Measurements from ENCODE around the gene KLK8. TPM values are rescaled to one million over a fixed set of nuclear protein-coding genes. Genes with fewer than 3 reads are reported as not detected.

The KLK8 gene
- total and polyA plus RNA-seq, 7 experiments from 2014 or later: not detected

DNA sequence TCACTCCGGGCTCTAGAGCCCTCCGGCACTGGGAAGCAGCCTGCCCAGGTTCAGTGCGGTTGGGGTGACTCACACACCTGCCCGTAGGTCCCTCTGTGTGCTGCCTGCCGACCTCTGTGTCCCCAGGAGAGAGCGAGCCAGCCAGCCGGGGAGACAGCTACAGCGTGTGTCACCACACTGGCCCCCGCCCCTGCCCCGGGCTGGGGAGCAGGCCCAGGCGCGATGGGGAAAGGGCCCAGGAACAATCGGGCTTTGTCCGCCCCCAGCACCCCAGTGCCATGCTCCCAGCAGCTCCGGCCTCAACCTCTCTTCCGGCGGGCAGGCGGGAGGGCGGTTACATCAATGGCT is 32.0 kb downstream of the KLK8 start, which contains the start of gene KLK6:
Gene KLK6 (minus strand): TSS at position 179 of the 348 bp plus-strand sequence. CDS start 1,487 bp downstream, outside the sequence.
- peaks cover 10 to 79% (median 61%) of the 10 kb centered on the region in 5 donors for H3K27me3 Mint-ChIP-seq
- H3K4me3 ChIP-seq (ENCODE audit: low read length): no peak within 1 kb of the TSS
- ATAC-seq (no peak), DNase-seq (no peak)
- no peaks in the 10 kb centered on the region for H3K4me1 ChIP-seq (ENCODE audit: control insufficient read depth in 2 of 2, insufficient read depth in 2 of 2, low read length in 2 of 2)
- H3K9me3 ChIP-seq (ENCODE audit: control insufficient read depth in 2 of 3, low read length in 3 of 3): no peaks in the 10 kb centered on the region
- peak within 1 kb of the TSS in 1 of 9 donors; percentile 26 for H3K27ac Mint-ChIP-seq
- ChIA-PET CTCF (no interaction called here), POLR2A (no interaction called here)
- peaks cover 0 to 6% (median 0%) of the 10 kb centered on the region in 7 donors for H3K4me1 Mint-ChIP-seq
- H3K36me3 Mint-ChIP-seq: no peaks in the 10 kb centered on the region
- H3K27ac ChIP-seq (ENCODE audit: low read depth, low read length): no peak within 1 kb of the TSS
- intact Hi-C loops (cut with micrococcal nuclease): no loop called here
- H3K9me3 Mint-ChIP-seq: peaks cover 0 to 4% (median 0%) of the 10 kb centered on the region in 11 donors
- no peaks in the 10 kb centered on the region for H3K36me3 ChIP-seq (ENCODE audit: control insufficient read depth in 2 of 3, insufficient read depth in 3 of 3, low read length in 3 of 3)
- no peak within 1 kb of the TSS for H3K4me3 Mint-ChIP-seq
- H3K27me3 ChIP-seq (ENCODE audit: control insufficient read depth in 2 of 2, insufficient read depth in 2 of 2, low read length in 2 of 2): no peaks in the 10 kb centered on the region

DNA sequence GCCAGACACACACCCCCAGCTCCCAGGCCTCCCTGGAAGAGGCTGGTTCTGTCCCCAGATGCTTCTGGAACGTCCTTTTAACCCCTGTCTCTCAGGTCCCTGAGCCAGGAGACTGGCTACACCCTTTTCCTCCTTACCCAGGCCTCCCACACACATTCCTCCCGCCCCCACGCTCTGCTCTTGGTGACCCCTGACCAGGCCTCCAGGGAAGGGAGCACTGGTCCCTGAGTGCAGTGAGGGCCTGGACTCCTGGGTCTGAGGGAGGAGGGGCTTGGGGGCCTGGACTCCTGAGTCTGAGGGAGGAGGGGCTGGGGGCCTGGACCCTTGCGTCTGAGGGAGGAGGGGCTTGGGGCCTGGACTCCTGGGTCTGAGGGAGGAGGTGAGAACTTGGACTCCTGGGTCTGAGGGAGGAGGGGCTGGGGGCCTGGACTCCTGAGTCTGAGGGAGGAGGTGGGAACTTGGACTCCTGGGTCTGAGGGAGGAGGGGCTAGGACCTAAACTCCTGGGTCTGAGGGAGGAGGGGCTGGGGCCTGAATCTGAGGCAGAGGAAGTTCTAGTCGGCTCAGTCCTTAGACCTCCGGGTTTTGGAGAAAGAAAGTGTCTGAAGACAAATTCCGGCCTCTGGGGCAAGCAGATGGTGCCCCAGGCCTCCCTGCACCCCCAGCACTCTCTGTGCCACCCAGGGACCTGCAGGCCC is 32.5 kb downstream of the KLK8 start:
- H3K4me3 ChIP-seq (ENCODE audit: low read length): no peak overlapping the region
- no peak overlapping the region for H3K27ac ChIP-seq (ENCODE audit: low read depth, low read length)
- Mint-ChIP-seq H3K9me3 (peaks cover 0 to 5% (median 3%) of the 10 kb centered on the region in 11 donors), H3K4me1 (peaks cover 0 to 6% (median 0%) of the 10 kb centered on the region in 7 donors), H3K27ac (no peak overlapping the region), H3K4me3 (no peak overlapping the region), H3K36me3 (peaks cover 0 to 3% (median 0%) of the 10 kb centered on the region in 5 donors), H3K27me3 (peaks cover 8 to 82% (median 61%) of the 10 kb centered on the region in 5 donors)
- no peak for DNase-seq
- no peaks in the 10 kb centered on the region for H3K9me3 ChIP-seq (ENCODE audit: control insufficient read depth in 2 of 3, low read length in 3 of 3)
- H3K27me3 ChIP-seq (ENCODE audit: control insufficient read depth in 2 of 2, insufficient read depth in 2 of 2, low read length in 2 of 2): no peaks in the 10 kb centered on the region
- CTCF ChIA-PET: no interaction called here
- ATAC-seq: no peak
- intact Hi-C loops (cut with micrococcal nuclease): no loop called here
- POLR2A ChIA-PET: no interaction called here
- H3K4me1 ChIP-seq (ENCODE audit: control insufficient read depth in 2 of 2, insufficient read depth in 2 of 2, low read length in 2 of 2): no peaks in the 10 kb centered on the region
- no peaks in the 10 kb centered on the region for H3K36me3 ChIP-seq (ENCODE audit: control insufficient read depth in 2 of 3, insufficient read depth in 3 of 3, low read length in 3 of 3)

DNA sequence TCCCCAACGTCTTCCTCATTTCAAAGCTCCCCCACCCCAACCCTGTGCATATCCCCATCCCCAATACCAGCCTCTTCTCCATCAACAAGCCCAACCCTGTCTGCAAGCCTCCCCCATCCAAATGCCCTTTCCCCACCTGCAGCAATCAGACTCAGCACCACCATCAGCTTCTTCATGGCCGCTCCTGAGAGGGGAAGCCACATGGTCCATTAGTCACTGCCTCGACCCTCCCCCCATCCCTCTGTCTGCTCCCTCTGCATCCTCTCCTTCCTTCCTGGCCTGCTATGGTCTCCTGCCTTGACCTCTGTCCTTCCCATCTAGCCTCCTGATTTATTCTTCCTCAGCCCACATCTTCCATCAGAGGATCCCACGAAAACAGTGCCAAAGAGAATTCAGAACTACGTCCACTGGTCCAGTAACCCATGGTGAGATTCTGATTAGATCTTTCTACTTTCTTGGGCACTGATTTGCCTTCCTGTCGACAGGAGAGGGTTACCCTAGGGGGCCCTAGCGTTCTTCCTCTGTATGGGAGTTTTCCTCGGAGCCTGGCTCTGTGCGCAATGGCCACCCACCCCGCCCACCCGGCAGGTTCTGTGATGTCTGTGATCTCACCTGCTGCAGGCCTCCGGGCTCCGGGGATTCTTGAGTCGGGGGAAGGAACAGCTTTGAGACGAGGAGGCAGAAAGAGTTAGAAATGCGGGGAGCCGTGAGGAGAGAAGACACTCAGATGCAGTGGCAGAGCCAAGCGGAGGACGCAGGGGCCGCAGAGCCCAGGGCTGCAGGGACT is 33.3 kb downstream of the KLK8 start:
- H3K4me1 Mint-ChIP-seq: peaks cover 0 to 6% (median 0%) of the 10 kb centered on the region in 7 donors
- no peak overlapping the region for H3K4me3 Mint-ChIP-seq
- CTCF ChIA-PET: no interaction called here
- H3K36me3 Mint-ChIP-seq: peaks cover 0 to 6% (median 0%) of the 10 kb centered on the region in 5 donors
- DNase-seq (no peak), ATAC-seq (no peak)
- peaks cover 8 to 82% (median 58%) of the 10 kb centered on the region in 5 donors for H3K27me3 Mint-ChIP-seq
- POLR2A ChIA-PET: no interaction called here
- no peaks in the 10 kb centered on the region for H3K36me3 ChIP-seq (ENCODE audit: control insufficient read depth in 2 of 3, insufficient read depth in 3 of 3, low read length in 3 of 3)
- peaks cover 0 to 8% (median 5%) of the 10 kb centered on the region in 11 donors for H3K9me3 Mint-ChIP-seq
- no peak overlapping the region for H3K4me3 ChIP-seq (ENCODE audit: low read length)
- H3K9me3 ChIP-seq (ENCODE audit: control insufficient read depth in 2 of 3, low read length in 3 of 3): no peaks in the 10 kb centered on the region
- no peak overlapping the region for H3K27ac Mint-ChIP-seq
- H3K4me1 ChIP-seq (ENCODE audit: control insufficient read depth in 2 of 2, insufficient read depth in 2 of 2, low read length in 2 of 2): no peaks in the 10 kb centered on the region
- H3K27me3 ChIP-seq (ENCODE audit: control insufficient read depth in 2 of 2, insufficient read depth in 2 of 2, low read length in 2 of 2): no peaks in the 10 kb centered on the region
- intact Hi-C loops (cut with micrococcal nuclease): no loop called here
- H3K27ac ChIP-seq (ENCODE audit: low read depth, low read length): no peak overlapping the region

DNA sequence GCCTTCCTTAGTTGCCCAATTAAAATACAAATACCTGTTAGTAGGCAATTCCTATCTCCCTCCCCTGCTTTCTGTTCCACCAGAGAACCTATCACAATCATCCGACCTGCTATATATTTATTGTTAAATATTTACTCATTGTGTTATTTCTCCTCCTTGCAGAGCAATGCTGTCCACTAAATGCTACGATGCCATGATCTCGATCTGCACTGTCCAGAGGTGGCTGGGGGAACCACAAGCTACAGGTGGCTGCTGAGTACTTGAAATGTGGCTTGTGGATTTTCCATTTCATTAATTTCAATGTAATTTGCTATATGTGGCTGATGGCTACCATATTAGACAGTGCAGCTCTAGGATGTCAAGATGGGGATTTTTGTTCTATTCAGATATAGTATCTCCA is 37.1 kb downstream of the KLK8 start:
- ATAC-seq (no peak), DNase-seq (no peak)
- H3K27me3 ChIP-seq (ENCODE audit: control insufficient read depth in 2 of 2, insufficient read depth in 2 of 2, low read length in 2 of 2): no peaks in the 10 kb centered on the region
- Mint-ChIP-seq H3K4me1 (peaks cover 0 to 7% (median 0%) of the 10 kb centered on the region in 7 donors), H3K27ac (no peak overlapping the region), H3K4me3 (no peak overlapping the region), H3K9me3 (peaks cover 3 to 34% (median 17%) of the 10 kb centered on the region in 11 donors), H3K27me3 (peaks cover 6 to 73% (median 44%) of the 10 kb centered on the region in 5 donors), H3K36me3 (peaks cover 0 to 17% (median 6%) of the 10 kb centered on the region in 5 donors)
- H3K36me3 ChIP-seq (ENCODE audit: control insufficient read depth in 2 of 3, insufficient read depth in 3 of 3, low read length in 3 of 3): no peaks in the 10 kb centered on the region
- no peak overlapping the region for H3K27ac ChIP-seq (ENCODE audit: low read depth, low read length)
- H3K4me3 ChIP-seq (ENCODE audit: low read length): no peak overlapping the region
- no peaks in the 10 kb centered on the region for H3K4me1 ChIP-seq (ENCODE audit: control insufficient read depth in 2 of 2, insufficient read depth in 2 of 2, low read length in 2 of 2)
- ChIA-PET POLR2A (no interaction called here), CTCF (no interaction called here)
- intact Hi-C loops (cut with micrococcal nuclease): no loop called here
- peaks cover 0 to 5% (median 0%) of the 10 kb centered on the region in 3 experiments for H3K9me3 ChIP-seq (ENCODE audit: control insufficient read depth in 2 of 3, low read length in 3 of 3)

DNA sequence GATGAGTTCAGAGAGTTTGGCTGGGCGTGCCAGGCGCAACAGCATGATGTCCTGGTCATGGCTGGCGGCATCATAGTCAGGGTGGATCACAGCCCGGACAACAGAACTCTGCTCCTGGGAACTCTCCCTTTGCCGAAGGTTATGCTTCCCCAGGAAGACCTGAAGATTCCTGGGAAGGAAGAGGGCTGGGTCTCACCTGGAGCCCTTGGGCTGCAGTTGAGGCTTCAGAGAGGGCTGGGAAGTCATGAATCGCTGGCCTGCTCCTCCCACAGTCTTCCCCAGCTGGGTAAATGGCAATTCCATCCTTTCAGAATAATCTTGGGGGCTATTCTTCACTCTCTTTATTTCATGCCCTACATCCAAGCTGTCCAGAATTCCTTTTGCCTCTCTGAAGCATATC is 38.0 kb downstream of the KLK8 start:
- no peak overlapping the region for H3K27ac ChIP-seq (ENCODE audit: low read depth, low read length)
- POLR2A ChIA-PET: no interaction called here
- no peak overlapping the region for H3K4me3 ChIP-seq (ENCODE audit: low read length)
- Mint-ChIP-seq H3K4me1 (peaks cover 0 to 9% (median 0%) of the 10 kb centered on the region in 7 donors), H3K27ac (no peak overlapping the region), H3K36me3 (peaks cover 0 to 18% (median 8%) of the 10 kb centered on the region in 5 donors), H3K9me3 (peaks cover 3 to 37% (median 18%) of the 10 kb centered on the region in 11 donors), H3K4me3 (no peak overlapping the region), H3K27me3 (peaks cover 6 to 82% (median 49%) of the 10 kb centered on the region in 5 donors)
- ATAC-seq (no peak), DNase-seq (no peak)
- H3K9me3 ChIP-seq (ENCODE audit: control insufficient read depth in 2 of 3, low read length in 3 of 3): peaks cover 0 to 5% (median 0%) of the 10 kb centered on the region in 3 experiments
- H3K27me3 ChIP-seq (ENCODE audit: control insufficient read depth in 2 of 2, insufficient read depth in 2 of 2, low read length in 2 of 2): no peaks in the 10 kb centered on the region
- intact Hi-C loops (cut with micrococcal nuclease): no loop called here
- no peaks in the 10 kb centered on the region for H3K36me3 ChIP-seq (ENCODE audit: control insufficient read depth in 2 of 3, insufficient read depth in 3 of 3, low read length in 3 of 3)
- no peaks in the 10 kb centered on the region for H3K4me1 ChIP-seq (ENCODE audit: control insufficient read depth in 2 of 2, insufficient read depth in 2 of 2, low read length in 2 of 2)
- CTCF ChIA-PET: no interaction called here

DNA sequence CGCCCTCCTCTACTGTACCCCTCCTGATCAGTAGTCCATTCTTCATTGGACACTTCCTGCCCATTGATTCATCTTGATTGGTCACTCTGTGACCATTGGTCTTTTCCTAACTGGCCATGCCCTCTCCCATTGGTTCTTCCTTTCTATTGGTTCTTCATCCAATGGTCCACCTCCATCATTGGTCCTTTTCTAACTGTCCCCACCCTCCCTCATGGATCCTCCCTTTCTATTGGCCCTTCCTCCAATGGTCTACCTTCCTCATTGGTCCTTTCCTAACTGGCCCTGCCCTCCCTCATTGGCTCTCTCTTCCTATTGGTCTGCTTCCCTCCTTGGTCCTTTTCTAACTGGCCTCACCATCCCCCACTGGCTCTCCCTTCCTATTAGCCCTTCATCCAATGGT is 39.2 kb downstream of the KLK8 start:
- Mint-ChIP-seq H3K36me3 (peaks cover 0 to 18% (median 8%) of the 10 kb centered on the region in 5 donors), H3K27me3 (peaks cover 3 to 83% (median 49%) of the 10 kb centered on the region in 5 donors), H3K9me3 (peaks cover 3 to 37% (median 18%) of the 10 kb centered on the region in 11 donors), H3K4me3 (no peak overlapping the region), H3K27ac (no peak overlapping the region), H3K4me1 (peaks cover 0 to 7% (median 0%) of the 10 kb centered on the region in 7 donors)
- DNase-seq (no peak), ATAC-seq (no peak)
- CTCF ChIA-PET: no interaction called here
- Histone ChIP-seq H3K27me3 (ENCODE audit: control insufficient read depth in 2 of 2, insufficient read depth in 2 of 2, low read length in 2 of 2) (no peaks in the 10 kb centered on the region), H3K4me3 (ENCODE audit: low read length) (no peak overlapping the region), H3K27ac (ENCODE audit: low read depth, low read length) (no peak overlapping the region), H3K9me3 (ENCODE audit: control insufficient read depth in 2 of 3, low read length in 3 of 3) (peaks cover 0 to 5% (median 0%) of the 10 kb centered on the region in 3 experiments), H3K36me3 (ENCODE audit: control insufficient read depth in 2 of 3, insufficient read depth in 3 of 3, low read length in 3 of 3) (no peaks in the 10 kb centered on the region), H3K4me1 (ENCODE audit: control insufficient read depth in 2 of 2, insufficient read depth in 2 of 2, low read length in 2 of 2) (no peaks in the 10 kb centered on the region)
- intact Hi-C loops (cut with micrococcal nuclease): no loop called here
- POLR2A ChIA-PET: no interaction called here
